HG02884 (cell line): Measurements from ENCODE around the gene GEN1.

Experiments
- ATAC-seq: cut with Tn5 transposase; IDR thresholded peaks from one replicate; pipeline ENCODE4 v1.9.1; 2021; ENCODE audit warnings: mild to moderate bottlenecking, moderate library complexity; ENCODE audit not compliant: unreplicated experiment

The GEN1 gene, protein sequence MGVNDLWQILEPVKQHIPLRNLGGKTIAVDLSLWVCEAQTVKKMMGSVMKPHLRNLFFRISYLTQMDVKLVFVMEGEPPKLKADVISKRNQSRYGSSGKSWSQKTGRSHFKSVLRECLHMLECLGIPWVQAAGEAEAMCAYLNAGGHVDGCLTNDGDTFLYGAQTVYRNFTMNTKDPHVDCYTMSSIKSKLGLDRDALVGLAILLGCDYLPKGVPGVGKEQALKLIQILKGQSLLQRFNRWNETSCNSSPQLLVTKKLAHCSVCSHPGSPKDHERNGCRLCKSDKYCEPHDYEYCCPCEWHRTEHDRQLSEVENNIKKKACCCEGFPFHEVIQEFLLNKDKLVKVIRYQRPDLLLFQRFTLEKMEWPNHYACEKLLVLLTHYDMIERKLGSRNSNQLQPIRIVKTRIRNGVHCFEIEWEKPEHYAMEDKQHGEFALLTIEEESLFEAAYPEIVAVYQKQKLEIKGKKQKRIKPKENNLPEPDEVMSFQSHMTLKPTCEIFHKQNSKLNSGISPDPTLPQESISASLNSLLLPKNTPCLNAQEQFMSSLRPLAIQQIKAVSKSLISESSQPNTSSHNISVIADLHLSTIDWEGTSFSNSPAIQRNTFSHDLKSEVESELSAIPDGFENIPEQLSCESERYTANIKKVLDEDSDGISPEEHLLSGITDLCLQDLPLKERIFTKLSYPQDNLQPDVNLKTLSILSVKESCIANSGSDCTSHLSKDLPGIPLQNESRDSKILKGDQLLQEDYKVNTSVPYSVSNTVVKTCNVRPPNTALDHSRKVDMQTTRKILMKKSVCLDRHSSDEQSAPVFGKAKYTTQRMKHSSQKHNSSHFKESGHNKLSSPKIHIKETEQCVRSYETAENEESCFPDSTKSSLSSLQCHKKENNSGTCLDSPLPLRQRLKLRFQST

DNA sequence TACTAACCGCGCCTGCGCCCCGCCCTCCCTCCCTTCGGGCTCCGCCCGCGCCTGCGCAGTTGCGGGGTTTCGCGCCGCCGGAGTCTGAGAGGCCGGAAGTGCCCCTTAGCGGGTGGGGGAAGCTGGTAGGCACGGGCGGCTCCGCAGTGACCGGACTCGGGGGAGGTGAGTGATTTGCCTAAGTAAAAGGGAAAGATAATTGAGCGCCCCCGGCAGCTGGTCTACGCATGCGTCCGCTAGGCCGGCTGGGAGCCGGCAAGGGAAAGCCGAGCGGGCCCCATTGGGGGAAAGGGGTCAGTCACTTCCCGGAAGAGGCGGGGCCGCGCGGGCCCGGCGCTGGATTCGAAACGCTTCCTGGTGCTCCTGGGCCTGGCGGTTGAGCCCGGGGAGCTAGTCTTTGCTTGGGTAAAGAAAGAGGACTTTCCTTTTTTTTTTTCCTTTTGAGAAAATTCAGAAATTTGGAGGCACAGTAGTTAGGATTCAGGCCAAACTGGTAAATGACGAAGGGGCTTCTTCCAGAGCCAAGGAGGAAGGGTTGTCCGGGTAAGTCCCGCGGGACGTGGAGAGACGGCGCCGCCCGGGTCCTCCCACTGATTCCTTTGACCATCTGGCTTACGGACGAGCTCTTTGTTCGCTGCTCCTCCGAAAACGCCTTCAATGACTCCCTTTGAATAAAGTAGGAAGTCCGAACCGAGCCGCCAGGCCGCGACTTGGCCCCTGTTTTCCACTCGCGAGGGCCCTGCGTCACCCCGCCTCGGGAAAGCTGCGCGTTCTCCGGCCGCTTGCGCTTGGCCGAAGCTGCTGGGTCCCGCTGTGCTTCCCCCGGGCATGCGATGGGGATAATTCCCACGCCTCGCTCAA lies at the start of gene GEN1, which contains the start of gene SMC6:
TSS of gene GEN1 (plus strand) at position 336 of the 861 bp plus-strand sequence. CDS start 5,806 bp downstream, outside the sequence.
TSS of gene SMC6 (minus strand) at position 8 of the 861 bp plus-strand sequence. CDS start 7,864 bp downstream, outside the sequence.
- peak; percentile 53 for ATAC-seq

DNA sequence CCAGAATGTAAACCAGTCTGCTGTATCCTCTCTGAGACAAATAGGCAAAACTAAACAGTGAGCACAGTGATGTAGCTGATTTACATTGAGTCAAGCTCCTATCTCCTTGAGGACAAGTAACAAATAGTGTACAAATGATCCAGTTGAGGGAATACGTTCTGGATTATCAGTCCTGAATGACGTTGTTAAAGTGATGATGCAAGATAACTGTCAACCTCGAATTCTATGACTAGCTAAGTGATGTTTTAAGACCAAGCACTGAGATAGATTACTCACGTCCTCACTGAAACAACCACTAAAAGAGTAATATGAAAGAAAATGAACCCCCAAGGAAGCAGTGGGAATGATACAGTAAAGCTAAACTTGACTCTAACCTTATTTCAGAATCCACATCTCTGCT lies 47.1 kb upstream of the GEN1 start:
- no peak for ATAC-seq

GRCh38 chr2:17708501-17708900 lies 45.4 kb upstream of the GEN1 start:
- no peak for ATAC-seq

DNA sequence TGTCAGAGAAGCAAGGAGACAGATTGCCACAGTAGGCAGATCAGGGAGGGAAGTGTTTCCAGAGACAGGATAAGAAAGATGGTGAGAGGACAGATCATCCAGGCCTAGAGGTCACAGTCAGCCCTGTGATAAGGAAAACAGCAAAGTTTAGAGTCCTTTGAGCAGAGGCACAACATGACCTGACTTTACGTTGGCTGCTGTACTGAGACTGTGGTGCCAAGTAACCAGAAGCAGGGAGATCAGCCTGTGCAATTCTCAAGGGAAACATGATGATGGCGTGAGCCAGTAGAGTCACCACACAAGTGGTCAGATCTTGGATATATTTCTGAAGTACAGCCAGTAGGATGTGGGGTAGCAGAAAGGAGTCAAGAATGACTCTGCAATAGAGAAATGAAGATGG lies 44.0 kb upstream of the GEN1 start:
- no peak for ATAC-seq

DNA sequence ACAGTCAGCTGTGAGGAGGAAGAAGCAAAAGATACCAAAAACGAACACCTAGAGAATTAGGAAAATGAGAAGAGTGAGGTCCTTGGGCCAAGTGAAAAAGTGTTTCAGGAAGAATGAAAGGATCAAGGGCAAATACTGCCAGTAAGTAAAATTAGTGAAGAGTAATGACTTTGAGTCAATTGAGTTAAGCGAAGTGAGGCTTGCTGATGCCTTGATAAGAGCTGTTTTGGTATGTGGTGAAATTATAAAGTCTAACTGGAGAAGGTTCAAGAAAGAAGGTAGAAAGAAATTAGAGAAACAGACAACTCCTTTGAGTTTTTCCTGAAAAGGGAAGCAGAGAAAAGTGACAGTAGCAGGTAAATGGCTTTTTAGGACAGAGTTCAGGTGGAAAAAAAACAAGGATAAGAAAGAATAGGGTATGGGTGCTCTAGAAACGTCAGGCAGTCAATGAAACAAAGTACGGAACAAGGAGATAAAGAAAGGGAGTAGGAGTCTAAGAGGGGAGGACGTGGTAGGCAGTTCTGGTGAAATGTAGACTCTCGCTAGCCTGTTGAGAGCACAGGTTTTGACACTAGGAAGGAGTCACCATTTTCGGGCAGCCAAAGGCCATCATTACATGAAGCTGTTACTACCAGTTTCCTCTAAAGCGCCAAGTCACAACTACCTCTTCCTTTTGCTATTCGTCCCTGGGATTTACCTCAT lies 43.2 kb upstream of the GEN1 start:
- no peak for ATAC-seq

DNA sequence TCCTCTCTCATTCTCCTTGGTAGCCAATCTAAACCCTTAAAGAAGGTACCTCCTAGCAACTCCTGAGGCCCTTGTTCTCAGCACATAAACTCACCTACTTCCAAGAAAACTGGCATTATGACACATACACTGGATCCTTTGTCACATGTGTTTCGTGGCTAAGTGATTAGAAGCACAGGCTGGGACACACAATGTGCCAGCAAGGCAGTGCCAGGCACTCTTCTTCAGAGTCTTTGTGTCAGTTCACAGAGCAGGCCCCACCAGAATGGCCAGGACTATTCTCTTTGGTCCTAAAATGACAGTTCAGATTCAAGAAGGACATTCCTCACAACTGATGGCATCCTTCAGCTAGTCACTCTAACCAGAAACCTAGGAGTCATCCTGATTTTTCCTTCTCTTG lies 40.6 kb upstream of the GEN1 start:
- no peak for ATAC-seq

GRCh38 chr2:17717666-17718065 lies 36.3 kb upstream of the GEN1 start:
- ATAC-seq = no peak

GRCh38 chr2:17718689-17719088 lies 35.2 kb upstream of the GEN1 start:
- ATAC-seq = no peak

DNA sequence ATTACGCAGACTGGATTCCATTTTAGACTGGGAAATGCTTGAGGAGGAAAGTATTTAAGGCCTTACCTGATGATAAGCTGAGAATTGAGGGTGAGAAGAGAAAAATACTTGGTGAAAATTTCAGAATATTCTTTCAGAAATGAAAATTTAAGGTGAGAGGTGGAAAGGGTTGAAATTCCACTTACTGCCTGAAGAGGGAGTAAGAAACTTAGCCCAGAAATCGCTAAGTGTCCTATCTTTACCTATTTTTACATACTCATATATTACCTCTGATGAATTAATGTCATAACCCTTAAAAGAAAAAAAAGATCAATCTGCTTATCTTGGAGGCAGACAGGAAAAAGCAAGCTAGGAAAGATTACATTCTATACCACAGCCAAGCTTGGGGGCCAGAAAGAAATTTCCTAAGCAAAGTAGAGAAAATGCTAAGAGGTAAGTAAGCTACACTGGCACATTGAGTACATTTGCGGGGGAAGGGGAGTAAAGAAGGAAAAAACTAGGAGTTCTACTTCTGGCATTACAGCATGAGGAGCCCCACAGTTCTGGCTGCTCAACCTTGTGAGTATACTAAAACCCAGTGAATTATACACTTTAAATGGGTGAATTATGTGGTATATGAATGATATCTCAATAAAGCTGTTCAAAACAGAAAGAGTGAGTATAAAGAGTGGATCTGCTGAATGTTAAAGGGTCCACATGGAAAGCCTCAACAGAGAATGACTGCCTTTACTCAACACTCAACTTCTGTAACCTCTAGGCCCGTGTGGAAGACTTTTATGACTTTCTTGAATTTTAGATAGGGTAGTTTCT lies 34.2 kb upstream of the GEN1 start:
- peak; percentile 62 for ATAC-seq

DNA sequence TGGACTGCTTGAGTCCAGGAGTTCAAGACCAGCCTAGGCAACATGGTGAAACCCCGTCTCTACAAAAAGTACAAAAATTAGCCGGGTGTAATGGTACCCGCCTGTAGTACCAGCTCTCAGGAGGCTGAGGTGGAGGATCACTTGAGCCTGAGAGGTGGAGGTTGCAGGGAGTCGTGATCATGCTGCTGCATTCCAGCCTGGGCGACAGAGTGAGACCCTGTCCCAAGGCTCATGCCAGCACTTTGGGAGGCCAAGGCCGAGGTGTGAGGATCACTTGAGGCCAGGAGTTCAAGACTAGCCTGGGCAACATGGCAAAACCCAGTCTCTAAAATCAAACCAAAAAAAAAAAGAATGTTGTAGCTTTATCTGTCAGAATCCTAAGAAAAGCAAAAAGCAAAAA lies 25.7 kb upstream of the GEN1 start:
- ATAC-seq = no peak

DNA sequence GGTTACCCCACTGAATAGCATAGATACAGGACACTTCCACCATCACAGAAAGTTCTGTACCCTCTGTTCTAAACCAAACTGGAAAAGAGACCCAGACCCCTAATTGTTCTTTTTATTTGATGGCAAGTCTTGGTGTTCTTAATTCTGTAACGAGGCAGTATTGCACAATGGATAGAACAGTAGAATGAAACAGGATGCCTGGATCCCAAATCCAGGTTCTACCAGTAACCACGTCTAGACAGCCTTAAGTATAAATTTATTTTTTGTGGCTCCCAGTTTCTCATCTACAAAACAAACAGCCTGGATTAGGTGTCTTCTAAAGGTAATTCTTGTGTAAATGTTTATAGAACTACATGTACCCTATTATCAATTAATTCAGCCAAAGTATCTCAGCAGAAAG lies 24.1 kb upstream of the GEN1 start:
- no peak for ATAC-seq

- ATAC-seq = no peak
These were observed 20.3 kb upstream of the GEN1 start for GRCh38 chr2:17733599-17733998.

- ATAC-seq = no peak
These were observed 18.1 kb upstream of the GEN1 start for GRCh38 chr2:17735864-17736263.

GRCh38 chr2:17736989-17737388 lies 16.9 kb upstream of the GEN1 start:
- no peak for ATAC-seq

DNA sequence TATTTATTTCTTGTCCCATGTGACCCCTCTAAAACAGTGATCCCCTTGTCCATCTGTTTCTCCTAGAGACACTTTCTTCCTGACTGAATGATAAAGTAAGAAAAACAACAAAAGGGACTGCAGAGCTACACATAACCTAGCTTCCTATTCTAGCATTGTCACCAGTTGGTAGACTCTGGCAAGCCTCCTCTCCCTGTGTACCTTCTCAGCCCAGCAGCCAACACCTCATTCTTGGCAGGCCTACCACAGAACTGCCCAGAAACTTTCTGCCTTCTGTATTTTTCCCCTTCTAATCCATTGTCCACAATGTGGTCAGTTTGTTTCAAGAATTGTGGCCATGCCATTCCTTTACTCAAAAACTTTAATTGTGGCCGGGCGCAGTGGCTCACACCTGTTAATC lies 13.7 kb upstream of the GEN1 start:
- no peak for ATAC-seq

GRCh38 chr2:17747684-17748452 lies 6.1 kb upstream of the GEN1 start:
- no peak for ATAC-seq

DNA sequence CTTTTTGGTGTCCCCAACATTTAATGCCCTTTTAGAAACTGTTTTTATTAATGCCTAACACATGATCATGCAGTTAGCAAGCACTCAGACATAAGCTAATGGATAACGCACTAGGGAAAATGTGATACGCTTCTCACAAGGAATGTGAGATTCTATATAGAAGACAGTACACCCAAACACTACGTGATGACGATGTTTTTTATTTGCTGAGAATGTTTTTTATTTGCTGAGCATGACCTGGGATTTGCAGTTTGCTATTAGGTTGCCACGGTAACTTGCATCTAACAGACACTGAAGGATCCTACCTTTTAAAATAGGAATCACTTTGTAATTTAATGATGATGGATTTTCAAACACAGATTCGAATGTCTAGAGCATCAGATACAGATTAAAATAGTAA lies 5.2 kb upstream of the GEN1 start:
- no peak for ATAC-seq

DNA sequence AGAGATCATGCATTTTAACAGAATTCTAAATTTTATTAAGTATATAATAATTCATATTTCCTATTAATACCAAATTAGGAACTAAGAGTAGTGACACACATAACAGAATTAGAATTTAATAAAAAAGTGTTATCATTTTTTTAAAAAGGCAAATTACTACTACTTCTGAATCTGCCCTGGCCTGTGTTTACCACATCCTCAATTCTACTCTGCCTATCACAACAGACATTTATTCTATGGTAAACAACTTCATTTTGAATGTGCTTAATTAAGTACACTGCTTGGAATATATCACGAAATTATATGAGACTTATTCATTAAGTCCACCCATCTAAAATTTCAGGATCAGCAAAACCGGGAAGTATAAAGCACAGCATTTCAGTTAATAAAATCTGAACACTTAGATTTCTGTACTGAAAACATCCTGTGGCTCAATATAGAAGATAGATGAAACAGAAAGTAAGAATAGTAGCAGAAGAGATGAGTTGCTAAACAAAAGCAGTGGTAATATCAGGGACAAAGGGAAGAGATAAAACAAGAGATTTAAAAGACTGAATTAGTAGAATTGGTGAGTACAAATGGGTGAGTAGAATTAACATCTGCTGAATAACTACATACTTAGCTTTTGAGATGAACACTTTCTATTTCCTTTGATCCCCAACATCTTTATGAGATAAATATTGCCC lies 4.0 kb upstream of the GEN1 start:
- peak; percentile 24 for ATAC-seq
